Endothelial cell of umbilical vein (primary cell): ENCODE results near the gene OPRM1. TPM values are rescaled to one million over a fixed set of nuclear protein-coding genes. Genes with fewer than 3 reads are reported as not detected.

Source experiments
- BruUV-seq: library from RNA; stranded (reverse); fragments of 400-500 nt; replicated peaks from 2 replicates; lab custom pipeline; 2021; lab: Mats Ljungman, UMichigan
- CTCF ChIA-PET: fragments of 300-600, 350-600 bp; sonication (Branson Sonifier 250); formaldehyde crosslinking; loops from one replicate; lab custom pipeline; 2021; ENCODE audit warnings: antibody characterized with exemption, inconsistent platforms; lab: Charles Lee
- POLR2A ChIA-PET: fragments of 300-600, 350-600 bp; sonication (Branson Sonifier 250); formaldehyde crosslinking; loops from one replicate; lab custom pipeline; 2021; ENCODE audit warnings: antibody characterized with exemption, inconsistent platforms; lab: Charles Lee
- DNase-seq: peaks from one replicate; pipeline ENCODE4 v3.0.0-alpha.2; 2011; ENCODE audit warnings: low read depth, low spot score
- FAIRE-seq: peaks from 2 replicates; lab custom pipeline; 2011; peaks lifted over from hg19 to GRCh38; lab: Jason Lieb, UNC
- H2AFZ ChIP-seq: 2 replicates; pipeline ENCODE4 v1.6.0; 2012; ENCODE audit warnings: low read depth, low read length, control low read depth, inconsistent platforms
- H3K27ac ChIP-seq: 2 replicates; pipeline ENCODE4 v1.5.1; 2011; ENCODE audit warnings: low read depth, mild to moderate bottlenecking, control low read depth, low read length, moderate library complexity; ENCODE audit not compliant: insufficient read depth
- H3K27me3 ChIP-seq, 2 experiments: 2 replicates each; pipeline versions ENCODE4 v1.6.0 to v1.6.1; 2011; ENCODE audit warnings: low read length in 2 of 2, mixed read lengths in 1 of 2; ENCODE audit not compliant: control insufficient read depth in 2 of 2, insufficient read depth in 2 of 2
- H3K36me3 ChIP-seq, 2 experiments: 2 replicates in 1 of 2; 3 replicates in 1 of 2; pipeline ENCODE4 v1.5.1; 2011; ENCODE audit warnings: low read length in 2 of 2, mild to moderate bottlenecking in 1 of 2, moderate library complexity in 1 of 2; ENCODE audit not compliant: control insufficient read depth in 2 of 2, insufficient read depth in 2 of 2; ENCODE audit errors: extremely low read depth in 1 of 2
- H3K4me1 ChIP-seq: 3 replicates; pipeline ENCODE4 v1.5.1; 2011; ENCODE audit warnings: mild to moderate bottlenecking, low read length; ENCODE audit not compliant: control insufficient read depth, insufficient read depth; ENCODE audit errors: extremely low read depth
- H3K4me2 ChIP-seq: 2 replicates; pipeline ENCODE4 v1.6.1; 2011; ENCODE audit warnings: low read length, control low read depth, mixed read lengths; ENCODE audit not compliant: insufficient read depth
- H3K4me3 ChIP-seq, 3 experiments: fragments of 200-600 bp in 1 of 3; sonication (generic), shearing (Covaris generic) in 1 of 3; replicated peaks in 1 of 3; 2 replicates each; pipeline ENCODE4 v1.5.1; 2011 to 2016; ENCODE audit warnings: control low read depth in 3 of 3, low read length in 3 of 3, mild to moderate bottlenecking in 2 of 3, inconsistent platforms in 1 of 3, low read depth in 1 of 3, moderate library complexity in 1 of 3; ENCODE audit not compliant: insufficient read depth in 1 of 3
- H3K79me2 ChIP-seq: 2 replicates; pipeline ENCODE4 v1.6.0; 2012; ENCODE audit warnings: low read length, inconsistent platforms; ENCODE audit not compliant: control insufficient read depth, insufficient read depth
- H3K9ac ChIP-seq: replicated peaks from 2 replicates; pipeline ENCODE3; 2011; ENCODE audit warnings: low read length, control low read depth; ENCODE audit not compliant: insufficient read depth; ENCODE audit errors: extremely low read depth
- H3K9me1 ChIP-seq: replicated peaks from 3 replicates; pipeline ENCODE4 v1.6.0; 2011; ENCODE audit warnings: mild to moderate bottlenecking, low read length; ENCODE audit not compliant: control insufficient read depth, insufficient read depth; ENCODE audit errors: extremely low read depth
- H3K9me3 ChIP-seq: replicated peaks from 2 replicates; pipeline ENCODE4 v1.5.1; 2012; ENCODE audit warnings: low read length, inconsistent platforms; ENCODE audit not compliant: control insufficient read depth, insufficient read depth
- H4K20me1 ChIP-seq: replicated peaks from 2 replicates; pipeline ENCODE3; 2011; ENCODE audit warnings: mild to moderate bottlenecking, low read length; ENCODE audit not compliant: control insufficient read depth, insufficient read depth; ENCODE audit errors: extremely low read depth
- EZH2 ChIP-seq: IDR thresholded peaks from 2 replicates; pipeline ENCODE4 v1.6.1; 2012; ENCODE audit warnings: borderline replicate concordance, low read depth, mild to moderate bottlenecking, moderate library complexity, low read length, inconsistent platforms; ENCODE audit not compliant: severe bottlenecking
- FOS ChIP-seq: IDR thresholded peaks from 2 replicates; pipeline ENCODE4 v1.6.1; 2011; ENCODE audit warnings: mild to moderate bottlenecking, low read length, moderate library complexity, borderline replicate concordance; ENCODE audit not compliant: insufficient read depth
- GATA2 ChIP-seq: IDR thresholded peaks from 2 replicates; pipeline ENCODE4 v1.7.0; 2011; ENCODE audit warnings: low read depth, mild to moderate bottlenecking, moderate library complexity, mixed read lengths, low read length; ENCODE audit not compliant: insufficient read length, insufficient read depth
- JUN ChIP-seq: IDR thresholded peaks from 2 replicates; pipeline ENCODE4 v1.6.1; 2011; ENCODE audit warnings: borderline replicate concordance, low read depth; ENCODE audit not compliant: insufficient read length, insufficient read depth
- MAX ChIP-seq: IDR thresholded peaks from 2 replicates; pipeline ENCODE4 v1.6.1; 2011; ENCODE audit not compliant: insufficient read depth, insufficient read length
- MYC ChIP-seq: IDR thresholded peaks from one replicate; pipeline ENCODE4 v1.6.1; 2011; ENCODE audit warnings: mild to moderate bottlenecking, low read depth, low read length
- POLR2A ChIP-seq: IDR thresholded peaks from 2 replicates; pipeline ENCODE4 v1.6.1; 2012; ENCODE audit warnings: low read depth, mild to moderate bottlenecking, control low read depth, low read length
- POLR2AphosphoS5 ChIP-seq: IDR thresholded peaks from 2 replicates; pipeline ENCODE4 v1.6.1; 2012; ENCODE audit warnings: low read depth, mild to moderate bottlenecking, control low read depth, low read length, moderate library complexity; ENCODE audit not compliant: insufficient read depth
- dilution Hi-C: fragments of 300-500 bp; cut with MboI; formaldehyde crosslinking; loops from one replicate; pipeline ENCODE4 v1.15.0; 2019; ENCODE audit warnings: low sequenced_read_pairs; ENCODE audit not compliant: extremely low pct_ligation_motif_present
- intact Hi-C: fragments of 100-400 bp; cut with micrococcal nuclease; formaldehyde crosslinking; loops from one replicate; pipeline ENCODE4 v1.10.0; 2022
- polyA plus RNA-seq, 4 experiments: library from polyadenylated mRNA; depleted of rRNA in 3 of 4; stranded (reverse) in 3 of 4; unstranded in 1 of 4; fragments of >200 nt; gene quantifications; 2 replicates each; pipeline versions ENCODE4 v1.2.1 to v1.2.3, GENCODE V29; 2011 to 2012; ENCODE audit warnings: missing spikeins in 1 of 4
- total RNA-seq: library from RNA; stranded (reverse); gene quantifications from 2 replicates; pipeline ENCODE4 v1.2.3, GENCODE V29; 2021
- TF ChIP-seq, protein P1 (sequence below), 2 donors: IDR thresholded peaks; 1 replicate in 1 of 2; 2 replicates in 1 of 2; pipeline ENCODE4 v1.5.1; 2011; ENCODE audit warnings: low read length in 2 of 2, mild to moderate bottlenecking in 2 of 2, moderate library complexity in 2 of 2, control low read depth in 1 of 2, inconsistent platforms in 1 of 2, low read depth in 1 of 2; ENCODE audit not compliant: insufficient read depth in 1 of 2; ENCODE audit errors: extremely low read depth in 1 of 2

The OPRM1 gene
- total and polyA plus RNA-seq, 2 donors (not counting 3 experiments of a cell fraction or from before 2014, with no cell fraction given), result not detected

DNA sequence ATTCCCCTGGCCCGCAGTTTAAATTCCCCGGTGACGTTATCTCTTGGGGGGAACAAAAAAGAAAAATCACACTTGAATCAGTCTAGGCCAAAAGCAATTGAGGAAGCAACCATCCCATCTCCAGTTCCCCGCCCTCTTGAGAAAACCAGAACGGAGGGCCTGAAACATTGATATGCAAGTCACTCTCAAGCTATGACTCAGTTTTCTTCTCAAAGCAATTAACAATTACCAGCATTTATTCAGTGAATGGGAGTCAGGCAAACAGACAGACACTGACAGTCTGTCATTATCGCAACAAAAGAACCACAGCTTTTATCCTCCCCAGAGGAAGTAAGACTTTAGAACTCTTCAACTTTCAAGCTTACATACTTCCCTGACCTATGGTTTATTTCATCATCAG, 100.9 kb downstream of the OPRM1 start:
- Histone ChIP-seq H3K9me1 (no peaks in the 10 kb centered on the region), H3K9me3 (no peaks in the 10 kb centered on the region), H3K4me3 (no peak overlapping the region), H3K4me2 (no peak overlapping the region), H3K9ac (no peak overlapping the region), H3K27me3 (no peaks in the 10 kb centered on the region), H3K27ac (no peak overlapping the region), H3K79me2 (no peaks in the 10 kb centered on the region), H4K20me1 (no peaks in the 10 kb centered on the region), H3K36me3 (no peaks in the 10 kb centered on the region), H3K4me1 (no peaks in the 10 kb centered on the region), H2AFZ (no peak overlapping the region)
- no peak for TF ChIP-seq POLR2AphosphoS5
- no peak for TF ChIP-seq EZH2
- TF ChIP-seq JUN, result no peak
- no peak for TF ChIP-seq FOS
- no peak for TF ChIP-seq GATA2
- no peak for TF ChIP-seq POLR2A
- dilution Hi-C loops, result no loop called here
- POLR2A ChIA-PET, result no interaction called here
- DNase-seq (no peak), FAIRE-seq (no peak)
- no TSS peak for BruUV-seq
- CTCF ChIA-PET, result interaction anchor here (0.8 kb wide), 1 partner anchor 15 kb away, joined by 3 read pairs; no protein-coding TSS in a partner anchor
- intact Hi-C loops, result no loop called here

DNA sequence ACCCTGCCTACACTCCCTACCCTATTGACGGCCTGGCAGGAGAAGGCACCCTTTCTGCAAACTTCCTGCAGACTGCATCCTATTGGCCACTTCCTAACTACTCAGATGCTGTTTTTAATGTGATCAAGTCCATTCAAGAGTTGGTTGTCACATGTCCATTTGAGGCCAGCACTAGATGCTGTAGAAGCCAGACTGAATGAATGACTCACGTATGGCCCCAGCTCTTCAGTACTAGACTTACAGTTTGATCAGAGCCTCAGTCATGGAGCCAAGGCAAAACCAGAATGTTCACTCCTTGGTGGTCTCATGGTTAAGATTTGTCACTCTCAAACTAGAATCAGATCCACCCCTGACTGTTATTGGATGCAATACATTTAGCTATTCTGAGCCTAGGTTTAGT, 101.7 kb downstream of the OPRM1 start:
- no peak for TF ChIP-seq MAX
- TF ChIP-seq JUN, result no peak
- TF ChIP-seq, protein P1, sequence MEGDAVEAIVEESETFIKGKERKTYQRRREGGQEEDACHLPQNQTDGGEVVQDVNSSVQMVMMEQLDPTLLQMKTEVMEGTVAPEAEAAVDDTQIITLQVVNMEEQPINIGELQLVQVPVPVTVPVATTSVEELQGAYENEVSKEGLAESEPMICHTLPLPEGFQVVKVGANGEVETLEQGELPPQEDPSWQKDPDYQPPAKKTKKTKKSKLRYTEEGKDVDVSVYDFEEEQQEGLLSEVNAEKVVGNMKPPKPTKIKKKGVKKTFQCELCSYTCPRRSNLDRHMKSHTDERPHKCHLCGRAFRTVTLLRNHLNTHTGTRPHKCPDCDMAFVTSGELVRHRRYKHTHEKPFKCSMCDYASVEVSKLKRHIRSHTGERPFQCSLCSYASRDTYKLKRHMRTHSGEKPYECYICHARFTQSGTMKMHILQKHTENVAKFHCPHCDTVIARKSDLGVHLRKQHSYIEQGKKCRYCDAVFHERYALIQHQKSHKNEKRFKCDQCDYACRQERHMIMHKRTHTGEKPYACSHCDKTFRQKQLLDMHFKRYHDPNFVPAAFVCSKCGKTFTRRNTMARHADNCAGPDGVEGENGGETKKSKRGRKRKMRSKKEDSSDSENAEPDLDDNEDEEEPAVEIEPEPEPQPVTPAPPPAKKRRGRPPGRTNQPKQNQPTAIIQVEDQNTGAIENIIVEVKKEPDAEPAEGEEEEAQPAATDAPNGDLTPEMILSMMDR (IDR thresholded peaks at IDR 0.05; ENCODE audit: extremely low read depth in 1 of 2, insufficient read depth in 1 of 2, low read depth in 1 of 2, low read length in 2 of 2), result no peak
- no peak for TF ChIP-seq MYC
- TF ChIP-seq EZH2, result no peak
- H3K27ac ChIP-seq, result no peak overlapping the region
- dilution Hi-C loops (no loop called here), intact Hi-C loops (no loop called here)
- ChIA-PET POLR2A (no interaction called here), CTCF (interaction anchor here (0.5 kb wide), 1 partner anchor 815 kb away, joined by 3 read pairs; no protein-coding TSS in a partner anchor)
- no peaks in the 10 kb centered on the region for H3K9me1 ChIP-seq
- no peaks in the 10 kb centered on the region for H3K27me3 ChIP-seq
- DNase-seq (no peak), FAIRE-seq (peak; percentile 58)
- no peak overlapping the region for H2AFZ ChIP-seq
- H4K20me1 ChIP-seq, result no peaks in the 10 kb centered on the region
- H3K79me2 ChIP-seq, result no peaks in the 10 kb centered on the region
- BruUV-seq, result no TSS peak
- H3K36me3 ChIP-seq, result no peaks in the 10 kb centered on the region
- no peak overlapping the region for H3K4me3 ChIP-seq
- no peaks in the 10 kb centered on the region for H3K9me3 ChIP-seq
- H3K9ac ChIP-seq, result no peak overlapping the region
- no peak overlapping the region for H3K4me2 ChIP-seq
- no peaks in the 10 kb centered on the region for H3K4me1 ChIP-seq
